ENCODE data around the gene MFAP1.

DNA sequence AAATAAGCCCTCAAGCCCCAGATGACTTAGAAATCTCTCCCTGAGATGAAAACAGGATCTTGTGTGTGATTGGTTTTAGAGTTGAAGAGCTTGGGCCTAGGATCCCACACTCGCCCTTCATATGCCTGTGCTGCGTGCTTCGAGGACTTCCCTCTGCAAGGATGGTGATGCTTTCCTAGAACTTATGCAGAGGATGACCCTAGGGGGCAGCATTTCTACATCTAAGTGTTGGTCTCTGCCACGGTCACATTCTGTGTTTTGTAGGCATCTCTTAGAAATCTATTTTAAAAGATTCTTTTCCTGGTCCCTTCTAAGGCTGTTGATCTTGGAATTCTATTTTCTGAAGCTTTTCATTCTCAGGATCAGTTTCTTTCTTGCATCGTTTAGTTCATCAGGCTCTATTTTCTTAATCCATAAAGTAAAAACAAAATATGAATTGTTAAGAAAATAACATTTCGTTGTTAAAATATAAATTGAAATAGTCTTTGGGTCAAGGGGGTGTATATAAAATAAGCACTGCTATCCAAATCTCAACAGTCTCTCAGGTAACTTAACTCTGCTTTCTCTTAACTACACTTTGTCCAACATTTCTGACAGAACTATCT, 48.0 kb upstream of the MFAP1 start:
- TF ChIP-seq, protein P1, sequence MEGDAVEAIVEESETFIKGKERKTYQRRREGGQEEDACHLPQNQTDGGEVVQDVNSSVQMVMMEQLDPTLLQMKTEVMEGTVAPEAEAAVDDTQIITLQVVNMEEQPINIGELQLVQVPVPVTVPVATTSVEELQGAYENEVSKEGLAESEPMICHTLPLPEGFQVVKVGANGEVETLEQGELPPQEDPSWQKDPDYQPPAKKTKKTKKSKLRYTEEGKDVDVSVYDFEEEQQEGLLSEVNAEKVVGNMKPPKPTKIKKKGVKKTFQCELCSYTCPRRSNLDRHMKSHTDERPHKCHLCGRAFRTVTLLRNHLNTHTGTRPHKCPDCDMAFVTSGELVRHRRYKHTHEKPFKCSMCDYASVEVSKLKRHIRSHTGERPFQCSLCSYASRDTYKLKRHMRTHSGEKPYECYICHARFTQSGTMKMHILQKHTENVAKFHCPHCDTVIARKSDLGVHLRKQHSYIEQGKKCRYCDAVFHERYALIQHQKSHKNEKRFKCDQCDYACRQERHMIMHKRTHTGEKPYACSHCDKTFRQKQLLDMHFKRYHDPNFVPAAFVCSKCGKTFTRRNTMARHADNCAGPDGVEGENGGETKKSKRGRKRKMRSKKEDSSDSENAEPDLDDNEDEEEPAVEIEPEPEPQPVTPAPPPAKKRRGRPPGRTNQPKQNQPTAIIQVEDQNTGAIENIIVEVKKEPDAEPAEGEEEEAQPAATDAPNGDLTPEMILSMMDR (IDR thresholded peaks at IDR 0.05; ENCODE audit: low read depth, low read length, missing input control) = peak; percentile 50
- TF ChIP-seq TAF1 (conservative IDR thresholded peaks at IDR 0.05) (no peak), GABPA (IDR thresholded peaks at IDR 0.05 in 1 of 2, conservative IDR thresholded peaks at IDR 0.05 in 1 of 2) (no peak), YY1 (IDR thresholded peaks at IDR 0.05) (no peak), RAD21 (IDR thresholded peaks at IDR 0.05) (peak; percentile 71 to 76), EGR1 (IDR thresholded peaks at IDR 0.05; ENCODE audit: low read depth in 2 of 2) (no peak), JUND (IDR thresholded peaks at IDR 0.05) (no peak), FOXA1 (IDR thresholded peaks at IDR 0.05) (no peak)
- TF ChIP-seq, protein P2, sequence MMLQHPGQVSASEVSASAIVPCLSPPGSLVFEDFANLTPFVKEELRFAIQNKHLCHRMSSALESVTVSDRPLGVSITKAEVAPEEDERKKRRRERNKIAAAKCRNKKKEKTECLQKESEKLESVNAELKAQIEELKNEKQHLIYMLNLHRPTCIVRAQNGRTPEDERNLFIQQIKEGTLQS (IDR thresholded peaks at IDR 0.05) = no peak
- TF ChIP-seq, protein P3, sequence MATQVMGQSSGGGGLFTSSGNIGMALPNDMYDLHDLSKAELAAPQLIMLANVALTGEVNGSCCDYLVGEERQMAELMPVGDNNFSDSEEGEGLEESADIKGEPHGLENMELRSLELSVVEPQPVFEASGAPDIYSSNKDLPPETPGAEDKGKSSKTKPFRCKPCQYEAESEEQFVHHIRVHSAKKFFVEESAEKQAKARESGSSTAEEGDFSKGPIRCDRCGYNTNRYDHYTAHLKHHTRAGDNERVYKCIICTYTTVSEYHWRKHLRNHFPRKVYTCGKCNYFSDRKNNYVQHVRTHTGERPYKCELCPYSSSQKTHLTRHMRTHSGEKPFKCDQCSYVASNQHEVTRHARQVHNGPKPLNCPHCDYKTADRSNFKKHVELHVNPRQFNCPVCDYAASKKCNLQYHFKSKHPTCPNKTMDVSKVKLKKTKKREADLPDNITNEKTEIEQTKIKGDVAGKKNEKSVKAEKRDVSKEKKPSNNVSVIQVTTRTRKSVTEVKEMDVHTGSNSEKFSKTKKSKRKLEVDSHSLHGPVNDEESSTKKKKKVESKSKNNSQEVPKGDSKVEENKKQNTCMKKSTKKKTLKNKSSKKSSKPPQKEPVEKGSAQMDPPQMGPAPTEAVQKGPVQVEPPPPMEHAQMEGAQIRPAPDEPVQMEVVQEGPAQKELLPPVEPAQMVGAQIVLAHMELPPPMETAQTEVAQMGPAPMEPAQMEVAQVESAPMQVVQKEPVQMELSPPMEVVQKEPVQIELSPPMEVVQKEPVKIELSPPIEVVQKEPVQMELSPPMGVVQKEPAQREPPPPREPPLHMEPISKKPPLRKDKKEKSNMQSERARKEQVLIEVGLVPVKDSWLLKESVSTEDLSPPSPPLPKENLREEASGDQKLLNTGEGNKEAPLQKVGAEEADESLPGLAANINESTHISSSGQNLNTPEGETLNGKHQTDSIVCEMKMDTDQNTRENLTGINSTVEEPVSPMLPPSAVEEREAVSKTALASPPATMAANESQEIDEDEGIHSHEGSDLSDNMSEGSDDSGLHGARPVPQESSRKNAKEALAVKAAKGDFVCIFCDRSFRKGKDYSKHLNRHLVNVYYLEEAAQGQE (IDR thresholded peaks at IDR 0.05) = no peak

All from liver (tissue), 3 donors.